Breast epithelium (tissue), 4 donors: Measurements from ENCODE around the gene SIGLEC7. TPM values are rescaled to one million over a fixed set of nuclear protein-coding genes. Genes with fewer than 3 reads are reported as not detected.

Experiments used
- DNase-seq, 2 donors: peaks; one replicate each; pipeline ENCODE4 v3.0.0-alpha.2; 2019; ENCODE audit warnings: low spot score in 2 of 2
- H3K27ac ChIP-seq, 2 donors: fragments of 200-600 bp; sonication (generic) in 1 of 2; one replicate each; pipeline ENCODE4 v1.5.1; 2016 to 2019; ENCODE audit warnings: mild to moderate bottlenecking in 1 of 2
- H3K27me3 ChIP-seq, 2 donors: fragments of 200-600 bp; sonication (generic) in 1 of 2; one replicate each; pipeline versions ENCODE4 v1.5.1 to v1.6.0; 2017 to 2019; ENCODE audit warnings: control low read depth in 1 of 2, mild to moderate bottlenecking in 1 of 2
- H3K36me3 ChIP-seq: fragments of 200-600 bp; one replicate; pipeline ENCODE4 v1.5.1; 2019
- H3K4me1 ChIP-seq, 2 donors: fragments of 200-600 bp; sonication (generic); one replicate each; pipeline ENCODE4 v1.5.1; 2016 to 2019; ENCODE audit warnings: control low read depth in 1 of 2
- H3K4me3 ChIP-seq, 3 donors: fragments of 200-600 bp; sonication (generic); 1 replicate in 2 of 3; 2 replicates in 1 of 3; pipeline ENCODE4 v1.5.1; 2016 to 2019; ENCODE audit warnings: mild to moderate bottlenecking in 3 of 3, moderate library complexity in 2 of 3
- H3K9me3 ChIP-seq, 2 donors: fragments of 200-600 bp; sonication (generic) in 1 of 2; one replicate each; pipeline ENCODE4 v1.5.1; 2016 to 2019; ENCODE audit warnings: control low read depth in 1 of 2
- CTCF ChIP-seq, 3 donors: fragments of 450-650 bp; IDR thresholded peaks; one replicate each; pipeline ENCODE4 v1.5.1; 2016 to 2017; ENCODE audit warnings: antibody characterized with exemption in 3 of 3, mild to moderate bottlenecking in 3 of 3, moderate library complexity in 3 of 3
- POLR2A ChIP-seq: fragments of 450-650 bp; IDR thresholded peaks from one replicate; pipeline ENCODE4 v1.6.1; 2016; ENCODE audit warnings: antibody characterized with exemption, mild to moderate bottlenecking, moderate library complexity
- POLR2AphosphoS5 ChIP-seq, 3 donors: sonication (generic); formaldehyde crosslinking; IDR thresholded peaks; one replicate each; pipeline ENCODE4 v1.6.1; 2017; ENCODE audit warnings: antibody characterized with exemption in 3 of 3
- intact Hi-C: fragments of 100-400 bp; cut with DNase I; formaldehyde crosslinking; loops from one replicate; pipeline ENCODE4 v1.15.1; 2023; ENCODE audit warnings: low total_unique reads
- total RNA-seq, 3 donors: library from RNA; depleted of rRNA; stranded (reverse); fragments of >200 nt; gene quantifications; one replicate each; pipeline ENCODE4 v1.1.0, GENCODE V29; 2016

The SIGLEC7 gene
- total RNA-seq, 3 donors from 2014 or later = 0.98 to 3.2 (median 1.8) TPM

DNA sequence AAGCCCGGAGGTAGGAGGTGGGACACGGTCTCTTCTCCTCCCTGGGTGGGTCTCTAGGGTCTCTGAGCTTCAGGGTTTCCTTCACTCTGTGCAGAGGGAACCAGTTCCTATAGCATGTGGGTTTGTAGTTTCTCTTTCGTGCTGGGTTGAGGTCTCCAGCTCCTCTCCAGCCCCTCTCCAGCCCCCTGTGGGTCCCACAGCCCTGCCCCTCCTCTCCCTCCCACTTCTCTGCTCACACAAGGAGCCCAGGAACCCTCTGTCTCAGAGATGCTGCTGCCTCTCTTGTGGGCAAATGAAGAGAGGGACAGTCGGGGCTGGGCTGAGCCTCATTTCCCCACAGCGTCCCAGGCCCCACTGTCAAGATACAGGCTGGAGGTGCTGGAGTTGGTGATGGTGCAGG lies 1.4 kb downstream of the SIGLEC7 start:
- Histone ChIP-seq H3K4me1 (no peaks in the 10 kb centered on the region), H3K27me3 (peaks cover 0 to 23% of the 10 kb centered on the region in 2 donors), H3K27ac (no peak overlapping the region), H3K36me3 (no peaks in the 10 kb centered on the region), H3K4me3 (no peak overlapping the region), H3K9me3 (no peaks in the 10 kb centered on the region)
- intact Hi-C loops = no loop called here
- DNase-seq = no peak
- TF ChIP-seq POLR2A (no peak), CTCF (IDR thresholded peaks at IDR 0.05) (no peak), POLR2AphosphoS5 (IDR thresholded peaks at IDR 0.05) (no peak)

- no peak for TF ChIP-seq POLR2AphosphoS5 (IDR thresholded peaks at IDR 0.05)
- no peak for TF ChIP-seq CTCF (IDR thresholded peaks at IDR 0.05)
- TF ChIP-seq POLR2A = no peak
- H3K27ac ChIP-seq = no peak overlapping the region
- no peak overlapping the region for H3K4me3 ChIP-seq
- DNase-seq = no peak
- H3K4me1 ChIP-seq = no peaks in the 10 kb centered on the region
- H3K9me3 ChIP-seq = no peaks in the 10 kb centered on the region
- peaks cover 0 to 19% of the 10 kb centered on the region in 2 donors for H3K27me3 ChIP-seq
- no peaks in the 10 kb centered on the region for H3K36me3 ChIP-seq
- intact Hi-C loops = no loop called here
These were observed 2.5 kb downstream of the SIGLEC7 start for GRCh38 chr19:51144482-51145045.

GRCh38 chr19:51145916-51146493 lies 3.9 kb downstream of the SIGLEC7 start:
- no peaks in the 10 kb centered on the region for H3K4me1 ChIP-seq
- peaks cover 0 to 11% of the 10 kb centered on the region in 2 donors for H3K27me3 ChIP-seq
- H3K27ac ChIP-seq = no peak overlapping the region
- intact Hi-C loops = no loop called here
- no peak overlapping the region for H3K4me3 ChIP-seq
- no peaks in the 10 kb centered on the region for H3K36me3 ChIP-seq
- TF ChIP-seq POLR2A (no peak), CTCF (IDR thresholded peaks at IDR 0.05) (no peak), POLR2AphosphoS5 (IDR thresholded peaks at IDR 0.05) (no peak)
- no peak for DNase-seq
- no peaks in the 10 kb centered on the region for H3K9me3 ChIP-seq

DNA sequence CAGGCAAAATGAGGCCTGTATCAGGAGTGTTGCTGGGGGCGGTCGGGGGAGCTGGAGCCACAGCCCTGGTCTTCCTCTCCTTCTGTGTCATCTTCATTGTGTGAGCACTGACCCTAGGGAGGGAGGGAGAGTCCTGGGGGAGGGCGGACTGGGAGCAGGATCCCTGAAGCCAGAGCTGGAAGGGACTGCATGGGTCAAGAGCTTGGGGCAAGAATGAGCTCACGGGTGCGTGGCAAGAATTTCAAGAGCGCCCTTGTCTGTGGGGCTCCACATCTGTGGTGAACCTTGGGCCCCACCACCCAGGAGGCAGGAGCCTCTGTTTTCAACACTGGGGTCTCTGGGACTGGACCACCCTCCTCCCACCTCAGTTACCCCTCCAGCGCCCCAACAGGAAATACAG lies 4.7 kb downstream of the SIGLEC7 start:
- intact Hi-C loops = no loop called here
- Histone ChIP-seq H3K4me3 (no peak overlapping the region), H3K4me1 (no peaks in the 10 kb centered on the region), H3K27me3 (peaks cover 0 to 6% of the 10 kb centered on the region in 2 donors), H3K9me3 (no peaks in the 10 kb centered on the region), H3K27ac (no peak overlapping the region), H3K36me3 (no peaks in the 10 kb centered on the region)
- TF ChIP-seq CTCF (IDR thresholded peaks at IDR 0.05) (no peak), POLR2AphosphoS5 (IDR thresholded peaks at IDR 0.05) (no peak), POLR2A (no peak)
- no peak for DNase-seq

DNA sequence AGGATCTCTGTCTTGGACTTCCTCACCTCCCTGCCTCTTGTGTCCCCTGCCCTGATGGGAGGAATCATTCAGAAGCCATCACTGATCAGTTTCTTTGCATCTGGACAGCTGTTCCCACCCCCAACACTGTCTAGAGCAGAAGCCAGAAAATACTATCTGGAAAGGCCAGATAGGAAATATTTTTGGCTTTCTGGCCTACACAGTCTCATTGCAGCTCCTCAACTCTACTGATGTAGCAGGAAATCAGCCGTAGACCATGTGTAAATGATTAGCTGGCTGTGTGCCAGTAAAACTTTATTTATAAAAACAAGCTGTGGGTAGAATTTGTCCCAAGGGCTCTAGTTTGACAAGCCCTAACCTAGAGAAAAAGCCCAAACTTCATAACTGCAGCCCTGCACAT lies 5.6 kb downstream of the SIGLEC7 start:
- H3K4me1 ChIP-seq = no peaks in the 10 kb centered on the region
- peaks cover 0 to 2% of the 10 kb centered on the region in 2 donors for H3K27me3 ChIP-seq
- peak overlapping the region in 1 of 2 donors; percentile 38 for H3K27ac ChIP-seq
- no peak for DNase-seq
- TF ChIP-seq CTCF (IDR thresholded peaks at IDR 0.05) (no peak), POLR2A (no peak), POLR2AphosphoS5 (IDR thresholded peaks at IDR 0.05) (no peak)
- H3K4me3 ChIP-seq = no peak overlapping the region
- H3K36me3 ChIP-seq = no peaks in the 10 kb centered on the region
- intact Hi-C loops = no loop called here
- H3K9me3 ChIP-seq = no peaks in the 10 kb centered on the region
